ENCODE data around the gene ADGRD1. TPM values are rescaled to one million over a fixed set of nuclear protein-coding genes. Genes with fewer than 3 reads are reported as not detected.
"Not testable (repeated sequence)": the region's sequence is repeated elsewhere in the genome, so short reads cannot be mapped to it uniquely, and the experiment has no call there.

Gene ADGRD1
- total and polyA plus RNA-seq, 4 donors = 2.1 to 97.6 (median 31.0) TPM

DNA sequence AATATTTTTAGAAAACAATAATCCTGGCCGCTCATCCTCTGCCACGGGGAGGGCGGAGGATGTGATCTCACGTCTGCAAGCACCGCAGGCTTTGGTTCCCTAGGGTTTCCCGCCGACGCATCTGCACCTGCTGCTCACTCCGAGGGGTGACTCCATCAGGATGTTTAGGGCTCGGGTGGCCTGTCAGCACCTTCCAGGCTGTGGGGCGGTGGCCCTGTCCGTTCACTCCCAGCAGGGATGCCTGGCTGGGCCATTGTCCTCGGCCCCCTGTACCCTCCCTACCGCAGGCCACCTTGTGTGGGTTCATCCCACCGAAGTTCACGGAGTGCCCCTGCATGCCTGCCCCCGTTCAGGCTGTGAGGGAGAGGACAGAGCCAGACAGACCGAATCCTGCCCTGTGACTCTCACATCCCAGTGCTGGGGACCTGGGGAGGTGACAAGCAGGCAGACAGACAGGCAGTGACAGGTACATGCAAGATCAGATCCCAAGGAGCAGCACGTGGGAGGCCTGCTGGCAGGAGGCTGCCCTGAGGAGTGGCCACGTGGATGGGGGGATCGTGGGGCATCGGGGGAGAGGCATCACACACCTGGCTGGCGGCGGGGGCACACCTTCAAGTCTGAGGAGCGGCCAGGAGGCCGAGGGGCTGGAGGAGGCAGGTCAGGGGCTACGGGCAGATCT lies 112.6 kb downstream of the ADGRD1 start:
- intact Hi-C loops (cut with DNase I) = no loop called here
- ATAC-seq (ENCODE audit: low FRiP score) (peak; percentile 27), DNase-seq (peak; percentile 41 to 74)

DNA sequence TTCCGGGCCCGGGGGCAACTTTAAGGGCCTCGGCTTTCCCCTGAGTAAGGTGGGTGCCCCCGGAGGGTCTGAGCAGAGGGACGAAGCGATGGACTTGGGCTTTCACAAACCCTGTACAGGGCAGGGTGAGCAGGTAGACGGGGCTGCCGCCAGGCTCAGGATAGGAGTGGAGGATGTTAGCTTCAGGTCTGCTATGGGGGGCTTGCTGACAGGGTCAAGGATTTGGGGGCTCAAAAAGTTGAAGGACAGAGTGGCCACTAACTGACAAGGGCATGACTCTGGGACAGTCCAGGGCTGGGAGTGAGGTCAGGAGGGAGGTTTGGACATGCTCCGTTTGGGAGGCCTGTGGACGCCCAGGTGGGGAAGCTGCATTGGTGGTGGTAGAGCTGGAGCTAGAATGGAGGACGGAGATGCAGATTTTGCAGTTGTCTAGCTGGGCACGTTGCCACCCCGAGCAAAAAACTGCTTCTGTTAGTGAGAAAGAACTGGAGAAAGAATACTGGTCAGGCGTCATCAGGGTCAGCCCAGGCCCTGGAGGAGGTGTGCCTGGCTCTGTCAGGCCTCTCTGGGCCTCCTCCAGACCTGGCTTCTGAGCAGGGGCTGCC lies 113.3 kb downstream of the ADGRD1 start:
- intact Hi-C loops (cut with DNase I) = no loop called here
- Histone ChIP-seq H3K36me3 (ENCODE audit: control insufficient read depth in 1 of 2, insufficient read depth in 2 of 2, low read length in 1 of 2) (no peaks in the 10 kb centered on the region), H3K27ac (ENCODE audit: low read depth in 1 of 2, low read length in 2 of 2) (no peak overlapping the region), H3K4me1 (ENCODE audit: control insufficient read depth in 1 of 2, insufficient read depth in 2 of 2, low read length in 2 of 2) (no peaks in the 10 kb centered on the region), H3K9me3 (ENCODE audit: control insufficient read depth, low read length) (no peaks in the 10 kb centered on the region), H3K4me3 (ENCODE audit: low read length in 2 of 2) (no peak overlapping the region), H3K27me3 (ENCODE audit: control insufficient read depth in 1 of 2, insufficient read depth in 2 of 2, low read length in 1 of 2) (no peaks in the 10 kb centered on the region)
- WGBS, 2 donors = 94 to 95% methylated on average over 14 of the region's 14 CpGs
- peak; percentile 40 to 54 for DNase-seq
- ATAC-seq (ENCODE audit: low FRiP score) = no peak

More for the DNA sequence above, 112.6 kb downstream of the ADGRD1 start:
- Histone ChIP-seq H3K4me3 (ENCODE audit: low read length in 2 of 2) (no peak overlapping the region), H3K9me3 (ENCODE audit: control insufficient read depth, low read length) (no peaks in the 10 kb centered on the region), H3K27ac (ENCODE audit: low read depth in 1 of 2, low read length in 2 of 2) (no peak overlapping the region), H3K36me3 (ENCODE audit: control insufficient read depth in 1 of 2, insufficient read depth in 2 of 2, low read length in 1 of 2) (no peaks in the 10 kb centered on the region), H3K4me1 (ENCODE audit: control insufficient read depth in 1 of 2, insufficient read depth in 2 of 2, low read length in 2 of 2) (no peaks in the 10 kb centered on the region), H3K27me3 (ENCODE audit: control insufficient read depth in 1 of 2, insufficient read depth in 2 of 2, low read length in 1 of 2) (no peaks in the 10 kb centered on the region)
- 89 to 91% methylated on average over 27 of the region's 27 CpGs for WGBS, 2 donors

DNA sequence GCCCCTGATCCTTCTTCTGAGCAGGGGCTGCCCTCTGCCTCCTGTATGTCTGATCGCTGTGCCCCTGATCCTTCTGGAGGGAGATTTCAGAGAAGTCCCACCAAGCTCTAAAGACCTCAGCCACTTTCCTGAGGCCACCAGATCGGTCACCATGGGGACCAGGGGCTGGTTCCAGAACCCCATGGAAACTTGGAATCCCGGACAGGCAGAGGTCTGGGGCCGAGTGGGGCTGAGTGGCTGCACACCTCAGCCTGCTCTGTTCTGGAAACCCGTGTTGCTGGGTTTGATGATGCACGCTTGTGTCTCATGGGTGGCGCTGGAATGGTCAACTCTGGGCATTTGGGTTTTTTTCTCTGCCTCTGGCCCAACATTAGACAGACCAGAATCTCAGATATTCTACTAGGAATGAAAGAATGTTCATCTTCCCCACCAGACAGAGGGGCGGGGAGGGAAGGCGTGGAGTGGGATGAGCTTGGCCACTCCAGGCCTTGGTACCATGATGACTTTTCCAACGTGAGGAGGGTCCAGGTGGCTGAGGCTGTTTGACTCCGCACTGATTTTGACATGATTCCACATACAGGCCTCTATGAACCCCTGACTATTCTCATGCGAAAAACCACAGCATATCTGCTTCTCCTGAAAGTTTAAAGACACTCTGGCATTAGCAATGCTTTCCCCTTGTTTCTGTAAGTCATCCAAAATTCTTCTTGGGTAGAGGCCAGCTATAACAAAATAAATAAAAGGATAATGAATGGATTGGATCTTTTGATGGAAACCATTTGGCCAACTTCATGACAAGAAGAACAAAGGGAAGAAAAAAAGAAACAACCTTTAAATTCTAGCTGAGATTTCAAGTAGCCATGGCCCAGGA lies 114.5 kb downstream of the ADGRD1 start:
- no peaks in the 10 kb centered on the region for H3K36me3 ChIP-seq (ENCODE audit: control insufficient read depth in 1 of 2, insufficient read depth in 2 of 2, low read length in 1 of 2)
- intact Hi-C loops (cut with DNase I) = no loop called here
- peak; percentile 41 to 45 for DNase-seq
- no peaks in the 10 kb centered on the region for H3K9me3 ChIP-seq (ENCODE audit: control insufficient read depth, low read length)
- 75 to 79% methylated on average over 12 of the region's 12 CpGs for WGBS, 2 donors
- H3K27me3 ChIP-seq (ENCODE audit: control insufficient read depth in 1 of 2, insufficient read depth in 2 of 2, low read length in 1 of 2) = no peaks in the 10 kb centered on the region
- H3K27ac ChIP-seq (ENCODE audit: low read depth in 1 of 2, low read length in 2 of 2) = no peak overlapping the region
- ATAC-seq (ENCODE audit: low FRiP score) = no peak
- no peaks in the 10 kb centered on the region for H3K4me1 ChIP-seq (ENCODE audit: control insufficient read depth in 1 of 2, insufficient read depth in 2 of 2, low read length in 2 of 2)
- no peak overlapping the region for H3K4me3 ChIP-seq (ENCODE audit: low read length in 2 of 2)

DNA sequence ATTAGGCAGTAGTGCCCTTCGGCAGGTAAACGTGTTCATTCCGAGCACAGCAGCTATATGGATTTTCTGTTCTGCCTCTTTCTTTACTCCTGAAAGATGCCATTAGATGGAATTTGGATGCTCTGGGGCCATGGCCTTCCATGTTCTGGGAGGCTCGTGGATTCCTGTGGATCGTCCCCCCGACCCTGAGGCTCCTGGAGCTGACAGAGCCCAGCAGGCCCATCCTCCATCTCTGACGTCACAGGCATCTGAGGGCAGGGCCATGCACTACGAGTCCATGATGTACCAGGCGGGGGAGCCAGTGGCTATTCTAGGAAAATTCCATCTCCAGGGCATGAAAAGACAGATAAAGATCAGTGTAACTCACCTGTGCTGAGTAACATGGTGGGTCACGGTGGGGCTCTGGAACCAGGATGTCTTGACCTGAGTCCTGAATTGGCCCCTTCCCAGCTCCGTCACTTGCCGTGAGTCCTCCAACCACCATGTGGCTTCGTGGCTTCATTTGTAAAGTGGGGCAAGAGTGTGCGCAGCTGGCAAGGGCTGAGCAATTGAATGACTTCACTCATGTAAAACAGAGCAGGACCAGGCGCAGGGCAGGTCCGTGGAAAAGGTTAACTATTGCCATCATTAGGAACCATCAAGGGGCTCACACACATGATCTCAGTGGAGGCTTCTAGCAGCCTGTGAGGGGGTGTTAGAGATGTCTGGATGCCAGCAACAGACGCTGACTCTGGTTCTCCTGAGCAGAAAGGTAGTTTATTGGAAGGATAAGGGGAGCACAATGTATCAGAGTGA lies 115.4 kb downstream of the ADGRD1 start:
- ATAC-seq (ENCODE audit: low FRiP score); H3K9me3 ChIP-seq (ENCODE audit: control insufficient read depth, low read length); H3K27ac ChIP-seq (ENCODE audit: low read depth in 1 of 2, low read length in 2 of 2); H3K4me3 ChIP-seq (ENCODE audit: low read length in 2 of 2); H3K27me3 ChIP-seq (ENCODE audit: control insufficient read depth in 1 of 2, insufficient read depth in 2 of 2, low read length in 1 of 2); intact Hi-C loops (cut with DNase I); H3K36me3 ChIP-seq (ENCODE audit: control insufficient read depth in 1 of 2, insufficient read depth in 2 of 2, low read length in 1 of 2); H3K4me1 ChIP-seq (ENCODE audit: control insufficient read depth in 1 of 2, insufficient read depth in 2 of 2, low read length in 2 of 2): not testable (repeated sequence)
- 73 to 78% methylated on average over 13 to 15 of the region's 17 CpGs for WGBS, 2 donors
- DNase-seq = peak in 1 of 2 donors; percentile 43

DNA sequence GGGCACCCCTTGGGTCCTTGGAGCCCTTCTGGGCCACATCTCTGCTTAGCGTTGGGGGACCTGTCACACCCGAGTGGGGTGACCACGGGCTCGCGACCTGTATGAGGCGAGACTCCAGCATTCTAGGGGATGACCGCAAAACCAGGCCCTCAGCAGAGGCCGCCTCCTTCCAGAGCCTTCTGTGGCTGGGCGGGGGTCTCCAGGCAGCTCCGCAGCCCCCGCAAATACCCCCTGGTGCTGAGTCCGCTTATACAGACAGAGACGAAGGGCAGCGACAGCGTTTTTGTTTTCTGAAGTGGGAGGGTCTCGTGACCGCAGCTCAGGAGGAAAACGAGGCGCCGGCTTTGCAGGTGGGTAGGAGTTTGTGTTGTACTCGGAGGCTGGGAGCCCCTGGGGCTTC lies 116.4 kb downstream of the ADGRD1 start:
- DNase-seq = peak in 1 of 2 donors; percentile 64
- H3K4me3 ChIP-seq (ENCODE audit: low read length in 2 of 2); H3K27ac ChIP-seq (ENCODE audit: low read depth in 1 of 2, low read length in 2 of 2); H3K9me3 ChIP-seq (ENCODE audit: control insufficient read depth, low read length); H3K36me3 ChIP-seq (ENCODE audit: control insufficient read depth in 1 of 2, insufficient read depth in 2 of 2, low read length in 1 of 2); H3K27me3 ChIP-seq (ENCODE audit: control insufficient read depth in 1 of 2, insufficient read depth in 2 of 2, low read length in 1 of 2); H3K4me1 ChIP-seq (ENCODE audit: control insufficient read depth in 1 of 2, insufficient read depth in 2 of 2, low read length in 2 of 2); ATAC-seq (ENCODE audit: low FRiP score); intact Hi-C loops (cut with DNase I): not testable (repeated sequence)
- 96 to 98% methylated on average over 21 of the region's 21 CpGs for WGBS, 2 donors

DNA sequence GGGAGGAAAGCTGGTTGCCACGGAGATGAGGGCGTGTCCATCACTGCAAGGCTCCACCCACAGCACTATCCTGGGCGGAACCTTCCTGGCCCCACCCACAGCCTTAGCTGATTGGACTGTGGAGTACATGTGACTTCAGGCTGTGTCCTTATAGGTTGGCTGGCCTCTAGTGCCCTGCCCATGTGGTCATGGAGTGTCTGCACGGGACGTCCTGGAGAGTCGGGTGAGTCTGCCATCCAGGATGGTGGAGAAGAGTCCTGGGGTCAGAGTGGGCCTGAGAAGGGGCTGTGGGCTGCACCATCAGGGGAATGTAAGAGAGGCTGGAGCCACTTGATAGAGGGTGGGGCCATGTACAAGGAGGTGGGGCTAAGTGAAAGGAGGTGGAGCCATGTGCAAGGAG lies 117.0 kb downstream of the ADGRD1 start:
- WGBS, 2 donors = 97 to 98% methylated on average over 3 to 4 of the region's 6 CpGs
- peak; percentile 32 to 43 for DNase-seq
- H3K27ac ChIP-seq (ENCODE audit: low read depth in 1 of 2, low read length in 2 of 2); H3K9me3 ChIP-seq (ENCODE audit: control insufficient read depth, low read length); H3K4me3 ChIP-seq (ENCODE audit: low read length in 2 of 2); intact Hi-C loops (cut with DNase I); H3K36me3 ChIP-seq (ENCODE audit: control insufficient read depth in 1 of 2, insufficient read depth in 2 of 2, low read length in 1 of 2); ATAC-seq (ENCODE audit: low FRiP score); H3K27me3 ChIP-seq (ENCODE audit: control insufficient read depth in 1 of 2, insufficient read depth in 2 of 2, low read length in 1 of 2); H3K4me1 ChIP-seq (ENCODE audit: control insufficient read depth in 1 of 2, insufficient read depth in 2 of 2, low read length in 2 of 2): not testable (repeated sequence)

DNA sequence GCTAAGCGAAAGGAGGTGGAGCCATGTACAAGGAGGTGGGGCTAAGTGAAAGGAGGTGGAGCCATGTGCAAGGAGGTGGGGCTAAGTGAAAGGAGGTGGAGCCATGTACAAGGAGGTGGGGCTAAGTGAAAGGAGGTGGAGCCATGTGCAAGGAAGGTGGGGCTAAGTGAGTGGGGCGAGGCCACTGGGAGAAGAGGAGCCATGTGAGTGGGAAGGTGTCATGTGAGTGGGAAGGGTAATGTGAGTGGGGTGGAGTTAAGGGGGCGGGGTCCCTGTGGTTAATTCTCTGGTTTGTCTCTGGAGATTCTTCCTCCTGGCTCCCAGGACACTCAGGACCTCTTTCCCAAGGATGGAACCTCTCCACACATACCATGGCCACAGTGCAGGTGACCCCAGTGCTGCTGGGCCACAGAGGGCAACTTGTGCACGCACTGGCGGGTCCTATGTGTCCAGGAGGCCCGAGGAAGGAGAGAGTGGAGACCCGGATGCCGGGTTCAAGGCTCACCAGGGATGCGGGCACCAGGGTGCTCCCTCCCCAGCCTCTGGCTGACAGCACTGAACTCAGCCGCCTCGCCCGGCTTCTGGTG lies 117.6 kb downstream of the ADGRD1 start:
- H3K36me3 ChIP-seq (ENCODE audit: control insufficient read depth in 1 of 2, insufficient read depth in 2 of 2, low read length in 1 of 2); H3K27me3 ChIP-seq (ENCODE audit: control insufficient read depth in 1 of 2, insufficient read depth in 2 of 2, low read length in 1 of 2); H3K27ac ChIP-seq (ENCODE audit: low read depth in 1 of 2, low read length in 2 of 2); H3K9me3 ChIP-seq (ENCODE audit: control insufficient read depth, low read length); H3K4me1 ChIP-seq (ENCODE audit: control insufficient read depth in 1 of 2, insufficient read depth in 2 of 2, low read length in 2 of 2); H3K4me3 ChIP-seq (ENCODE audit: low read length in 2 of 2); ATAC-seq (ENCODE audit: low FRiP score); intact Hi-C loops (cut with DNase I): not testable (repeated sequence)
- peak; percentile 37 to 71 for DNase-seq
- WGBS, 2 donors = 75 to 86% methylated on average over 9 to 12 of the region's 12 CpGs

DNA sequence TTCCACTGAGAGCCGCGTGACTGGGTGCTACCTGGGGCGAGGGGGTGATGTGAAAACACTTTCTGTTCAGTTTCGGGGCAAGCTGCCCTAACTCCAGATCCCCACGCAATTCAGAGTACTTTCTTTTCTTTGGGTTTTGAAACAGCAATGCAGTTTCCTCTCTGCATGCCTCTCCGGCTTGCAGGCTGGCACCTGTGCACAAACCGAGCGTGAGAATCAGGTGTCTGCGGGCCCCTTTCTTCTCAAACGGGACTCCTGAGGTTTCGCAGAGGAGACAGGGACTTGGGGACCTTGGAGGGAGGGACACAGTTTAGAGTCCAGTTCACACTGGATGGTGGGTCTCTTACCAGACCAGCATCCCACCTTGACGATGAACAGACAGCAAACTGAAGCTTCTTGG lies 118.2 kb downstream of the ADGRD1 start:
- DNase-seq = peak in 1 of 2 donors; percentile 23
- H3K27ac ChIP-seq (ENCODE audit: low read depth in 1 of 2, low read length in 2 of 2); H3K9me3 ChIP-seq (ENCODE audit: control insufficient read depth, low read length); H3K4me1 ChIP-seq (ENCODE audit: control insufficient read depth in 1 of 2, insufficient read depth in 2 of 2, low read length in 2 of 2); H3K4me3 ChIP-seq (ENCODE audit: low read length in 2 of 2); H3K27me3 ChIP-seq (ENCODE audit: control insufficient read depth in 1 of 2, insufficient read depth in 2 of 2, low read length in 1 of 2); ATAC-seq (ENCODE audit: low FRiP score); intact Hi-C loops (cut with DNase I); H3K36me3 ChIP-seq (ENCODE audit: control insufficient read depth in 1 of 2, insufficient read depth in 2 of 2, low read length in 1 of 2): not testable (repeated sequence)
- WGBS, 2 donors = 79 to 88% methylated on average over 7 to 8 of the region's 12 CpGs

Data from aorta (tissue), 5 donors.